GM12878 (cell line): ENCODE measurements around the gene RTF2. TPM values are rescaled to one million over a fixed set of nuclear protein-coding genes. Genes with fewer than 3 reads are reported as not detected.

Experiments
- ASH2L ChIP-seq: fragments of 300-600, 200-600 bp; sonication (generic); IDR thresholded peaks from 2 replicates; pipeline ENCODE4 v1.6.1; 2017; ENCODE audit warnings: low read depth, mild to moderate bottlenecking, borderline replicate concordance
- ATF7 ChIP-seq: fragments of 450-650 bp; IDR thresholded peaks from 2 replicates; pipeline ENCODE4 v1.6.1; 2016; ENCODE audit warnings: low read depth, mild to moderate bottlenecking
- BCL11A ChIP-seq: IDR thresholded peaks from 2 replicates; pipeline ENCODE4 v1.6.1; 2011; ENCODE audit warnings: low read depth, low read length
- CEBPB ChIP-seq, 2 experiments: fragments of 150-350 bp in 1 of 2; IDR thresholded peaks; 2 replicates each; pipeline ENCODE4 v1.6.1; 2012 to 2014; ENCODE audit warnings: low read depth in 2 of 2, low read length in 2 of 2, borderline replicate concordance in 1 of 2, inconsistent platforms in 1 of 2
- CHD2 ChIP-seq: IDR thresholded peaks from 2 replicates; pipeline ENCODE4 v1.6.1; 2011; ENCODE audit warnings: low read depth, low read length, improper control_type of control experiment, borderline replicate concordance
- CHD4 ChIP-seq: fragments of 200-600 bp; sonication (generic); IDR thresholded peaks from 2 replicates; pipeline ENCODE4 v1.6.1; 2016; ENCODE audit warnings: mild to moderate bottlenecking
- ELK1 ChIP-seq: IDR thresholded peaks from 2 replicates; pipeline ENCODE4 v1.6.1; 2012; ENCODE audit warnings: low read depth, low read length, improper control_type of control experiment
- NFYA ChIP-seq: IDR thresholded peaks from 2 replicates; pipeline ENCODE4 v1.6.1; 2011; ENCODE audit warnings: low read depth, mild to moderate bottlenecking, low read length, improper control_type of control experiment, borderline replicate concordance
- PRDM15 ChIP-seq: fragments of 450-650 bp; formaldehyde crosslinking; IDR thresholded peaks from 2 replicates; pipeline ENCODE4 v1.4.0; 2020; ENCODE audit warnings: mild to moderate bottlenecking, moderate library complexity
- RUNX3 ChIP-seq: IDR thresholded peaks from 2 replicates; pipeline ENCODE4 v1.6.1; 2012; ENCODE audit warnings: low read length, inconsistent platforms
- SPI1 ChIP-seq: IDR thresholded peaks from 2 replicates; pipeline ENCODE4 v1.6.1; 2011; ENCODE audit warnings: low read depth, mild to moderate bottlenecking, low read length, moderate library complexity, borderline replicate concordance; ENCODE audit not compliant: insufficient read depth
- ZSCAN29 ChIP-seq: fragments of 450-650 bp; IDR thresholded peaks from 2 replicates; pipeline ENCODE4 v1.6.1; 2017; ENCODE audit warnings: mild to moderate bottlenecking, moderate library complexity
- polyA plus RNA-seq, 11 experiments: library from polyadenylated mRNA; depleted of rRNA in 4 of 11; unstranded in 6 of 11; stranded (reverse) in 5 of 11; fragments of >200 nt; fragmentation: Nextera tagmentation in 4 of 11; fragmentation: Illumina TruSeq in 1 of 11; extraction: Ambion mirVana in 4 of 11; extraction: Trizol in 1 of 11; gene quantifications; 1 replicate in 1 of 11; 2 replicates in 10 of 11; pipeline versions ENCODE4 v1.2.1 to v1.2.3, GENCODE V29; 2011 to 2016; ENCODE audit warnings: inconsistent platforms in 2 of 11, missing spikeins in 2 of 11, low read depth in 1 of 11
- total RNA-seq, 4 experiments: library from RNA; depleted of rRNA in 3 of 4; stranded (reverse); fragments of >200 nt in 3 of 4; fragmentation: Illumina TruSeq in 1 of 4; extraction: Trizol in 1 of 4; gene quantifications; 2 replicates each; pipeline versions ENCODE4 v1.2.1 to v1.2.3, GENCODE V29; 2013 to 2021
- TF ChIP-seq, protein P1 (sequence below): fragments of 150-350 bp; IDR thresholded peaks from 2 replicates; pipeline ENCODE4 v1.6.1; 2016; ENCODE audit warnings: low read depth, low read length
- TF ChIP-seq, protein P2 (sequence below): fragments of 450-650 bp; IDR thresholded peaks from 2 replicates; pipeline ENCODE4 v1.6.1; 2018; ENCODE audit warnings: borderline replicate concordance, mild to moderate bottlenecking; ENCODE audit not compliant: partially characterized antibody
- TF ChIP-seq, protein P3 (sequence below): fragments of 450-650 bp; IDR thresholded peaks from 2 replicates; pipeline ENCODE4 v1.6.1; 2017; ENCODE audit warnings: mild to moderate bottlenecking
- TF ChIP-seq, protein P4 (sequence below): IDR thresholded peaks from 2 replicates; pipeline ENCODE4 v1.6.1; 2012; ENCODE audit warnings: low read length, inconsistent platforms

Gene RTF2
- total and polyA plus RNA-seq, 10 of the 15 experiments (the other 5 are each of a cell fraction or from before 2014, with no cell fraction given) = 66.2 to 133 (median 82.9) TPM

DNA sequence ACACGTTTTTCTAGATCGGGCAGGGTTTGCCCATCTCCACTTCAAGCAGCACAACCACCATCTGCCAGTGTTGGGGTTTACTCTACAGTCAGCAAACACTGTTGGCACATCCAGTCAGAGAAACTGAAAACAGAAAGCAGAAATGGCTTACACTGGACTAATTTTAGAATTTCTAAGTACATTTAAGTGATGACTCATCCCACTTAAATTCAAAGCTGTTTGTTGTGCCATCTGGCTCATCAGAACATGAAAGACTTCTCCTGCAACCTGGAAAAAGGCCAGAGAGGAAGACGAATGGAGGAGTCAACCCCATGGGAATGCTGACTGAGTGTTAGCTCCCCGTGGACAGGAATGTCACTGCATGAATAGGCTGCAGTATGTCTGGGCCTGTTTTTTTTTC lies 86.4 kb downstream of the RTF2 start (continued):
- TF ChIP-seq, protein P1, sequence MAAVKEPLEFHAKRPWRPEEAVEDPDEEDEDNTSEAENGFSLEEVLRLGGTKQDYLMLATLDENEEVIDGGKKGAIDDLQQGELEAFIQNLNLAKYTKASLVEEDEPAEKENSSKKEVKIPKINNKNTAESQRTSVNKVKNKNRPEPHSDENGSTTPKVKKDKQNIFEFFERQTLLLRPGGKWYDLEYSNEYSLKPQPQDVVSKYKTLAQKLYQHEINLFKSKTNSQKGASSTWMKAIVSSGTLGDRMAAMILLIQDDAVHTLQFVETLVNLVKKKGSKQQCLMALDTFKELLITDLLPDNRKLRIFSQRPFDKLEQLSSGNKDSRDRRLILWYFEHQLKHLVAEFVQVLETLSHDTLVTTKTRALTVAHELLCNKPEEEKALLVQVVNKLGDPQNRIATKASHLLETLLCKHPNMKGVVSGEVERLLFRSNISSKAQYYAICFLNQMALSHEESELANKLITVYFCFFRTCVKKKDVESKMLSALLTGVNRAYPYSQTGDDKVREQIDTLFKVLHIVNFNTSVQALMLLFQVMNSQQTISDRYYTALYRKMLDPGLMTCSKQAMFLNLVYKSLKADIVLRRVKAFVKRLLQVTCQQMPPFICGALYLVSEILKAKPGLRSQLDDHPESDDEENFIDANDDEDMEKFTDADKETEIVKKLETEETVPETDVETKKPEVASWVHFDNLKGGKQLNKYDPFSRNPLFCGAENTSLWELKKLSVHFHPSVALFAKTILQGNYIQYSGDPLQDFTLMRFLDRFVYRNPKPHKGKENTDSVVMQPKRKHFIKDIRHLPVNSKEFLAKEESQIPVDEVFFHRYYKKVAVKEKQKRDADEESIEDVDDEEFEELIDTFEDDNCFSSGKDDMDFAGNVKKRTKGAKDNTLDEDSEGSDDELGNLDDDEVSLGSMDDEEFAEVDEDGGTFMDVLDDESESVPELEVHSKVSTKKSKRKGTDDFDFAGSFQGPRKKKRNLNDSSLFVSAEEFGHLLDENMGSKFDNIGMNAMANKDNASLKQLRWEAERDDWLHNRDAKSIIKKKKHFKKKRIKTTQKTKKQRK = no peak
- TF ChIP-seq SPI1 = peak; percentile 63; the same call in 1 of the 2 replicates
- TF ChIP-seq BCL11A = no peak
- peak; percentile 67 for TF ChIP-seq ATF7
- no peak for TF ChIP-seq PRDM15 (CRISPR knock-in tag)
- TF ChIP-seq, protein P2, sequence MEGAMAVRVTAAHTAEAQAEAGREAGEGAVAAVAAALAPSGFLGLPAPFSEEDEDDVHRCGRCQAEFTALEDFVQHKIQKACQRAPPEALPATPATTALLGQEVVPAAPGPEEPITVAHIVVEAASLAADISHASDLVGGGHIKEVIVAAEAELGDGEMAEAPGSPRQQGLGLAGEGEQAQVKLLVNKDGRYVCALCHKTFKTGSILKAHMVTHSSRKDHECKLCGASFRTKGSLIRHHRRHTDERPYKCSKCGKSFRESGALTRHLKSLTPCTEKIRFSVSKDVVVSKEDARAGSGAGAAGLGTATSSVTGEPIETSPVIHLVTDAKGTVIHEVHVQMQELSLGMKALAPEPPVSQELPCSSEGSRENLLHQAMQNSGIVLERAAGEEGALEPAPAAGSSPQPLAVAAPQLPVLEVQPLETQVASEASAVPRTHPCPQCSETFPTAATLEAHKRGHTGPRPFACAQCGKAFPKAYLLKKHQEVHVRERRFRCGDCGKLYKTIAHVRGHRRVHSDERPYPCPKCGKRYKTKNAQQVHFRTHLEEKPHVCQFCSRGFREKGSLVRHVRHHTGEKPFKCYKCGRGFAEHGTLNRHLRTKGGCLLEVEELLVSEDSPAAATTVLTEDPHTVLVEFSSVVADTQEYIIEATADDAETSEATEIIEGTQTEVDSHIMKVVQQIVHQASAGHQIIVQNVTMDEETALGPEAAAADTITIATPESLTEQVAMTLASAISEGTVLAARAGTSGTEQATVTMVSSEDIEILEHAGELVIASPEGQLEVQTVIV = no peak
- TF ChIP-seq CEBPB (IDR thresholded peaks at IDR 0.05; ENCODE audit: borderline replicate concordance in 1 of 2, low read depth in 2 of 2, low read length in 2 of 2) = no peak
- TF ChIP-seq, protein P3, sequence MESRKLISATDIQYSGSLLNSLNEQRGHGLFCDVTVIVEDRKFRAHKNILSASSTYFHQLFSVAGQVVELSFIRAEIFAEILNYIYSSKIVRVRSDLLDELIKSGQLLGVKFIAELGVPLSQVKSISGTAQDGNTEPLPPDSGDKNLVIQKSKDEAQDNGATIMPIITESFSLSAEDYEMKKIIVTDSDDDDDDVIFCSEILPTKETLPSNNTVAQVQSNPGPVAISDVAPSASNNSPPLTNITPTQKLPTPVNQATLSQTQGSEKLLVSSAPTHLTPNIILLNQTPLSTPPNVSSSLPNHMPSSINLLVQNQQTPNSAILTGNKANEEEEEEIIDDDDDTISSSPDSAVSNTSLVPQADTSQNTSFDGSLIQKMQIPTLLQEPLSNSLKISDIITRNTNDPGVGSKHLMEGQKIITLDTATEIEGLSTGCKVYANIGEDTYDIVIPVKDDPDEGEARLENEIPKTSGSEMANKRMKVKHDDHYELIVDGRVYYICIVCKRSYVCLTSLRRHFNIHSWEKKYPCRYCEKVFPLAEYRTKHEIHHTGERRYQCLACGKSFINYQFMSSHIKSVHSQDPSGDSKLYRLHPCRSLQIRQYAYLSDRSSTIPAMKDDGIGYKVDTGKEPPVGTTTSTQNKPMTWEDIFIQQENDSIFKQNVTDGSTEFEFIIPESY = no peak
- no peak for TF ChIP-seq ASH2L
- TF ChIP-seq CHD4 = no peak
- peak; percentile 35; the same call in 1 of the 2 replicates for TF ChIP-seq RUNX3
- no peak for TF ChIP-seq ZSCAN29
- TF ChIP-seq ELK1 = no peak
- no peak for TF ChIP-seq NFYA
- TF ChIP-seq, protein P4, sequence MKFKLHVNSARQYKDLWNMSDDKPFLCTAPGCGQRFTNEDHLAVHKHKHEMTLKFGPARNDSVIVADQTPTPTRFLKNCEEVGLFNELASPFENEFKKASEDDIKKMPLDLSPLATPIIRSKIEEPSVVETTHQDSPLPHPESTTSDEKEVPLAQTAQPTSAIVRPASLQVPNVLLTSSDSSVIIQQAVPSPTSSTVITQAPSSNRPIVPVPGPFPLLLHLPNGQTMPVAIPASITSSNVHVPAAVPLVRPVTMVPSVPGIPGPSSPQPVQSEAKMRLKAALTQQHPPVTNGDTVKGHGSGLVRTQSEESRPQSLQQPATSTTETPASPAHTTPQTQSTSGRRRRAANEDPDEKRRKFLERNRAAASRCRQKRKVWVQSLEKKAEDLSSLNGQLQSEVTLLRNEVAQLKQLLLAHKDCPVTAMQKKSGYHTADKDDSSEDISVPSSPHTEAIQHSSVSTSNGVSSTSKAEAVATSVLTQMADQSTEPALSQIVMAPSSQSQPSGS = peak; percentile 20; the same call in 1 of the 2 replicates
- no peak for TF ChIP-seq CHD2
